C1 segment of cervical spinal cord (tissue), 14 donors: ENCODE measurements around the gene PFN2.

ENCODE experiments used
- DNase-seq, 14 donors: peaks; one replicate each; lab custom pipeline; 2025; lab: John Stamatoyannopoulos, UW

PFN2 gene

DNA sequence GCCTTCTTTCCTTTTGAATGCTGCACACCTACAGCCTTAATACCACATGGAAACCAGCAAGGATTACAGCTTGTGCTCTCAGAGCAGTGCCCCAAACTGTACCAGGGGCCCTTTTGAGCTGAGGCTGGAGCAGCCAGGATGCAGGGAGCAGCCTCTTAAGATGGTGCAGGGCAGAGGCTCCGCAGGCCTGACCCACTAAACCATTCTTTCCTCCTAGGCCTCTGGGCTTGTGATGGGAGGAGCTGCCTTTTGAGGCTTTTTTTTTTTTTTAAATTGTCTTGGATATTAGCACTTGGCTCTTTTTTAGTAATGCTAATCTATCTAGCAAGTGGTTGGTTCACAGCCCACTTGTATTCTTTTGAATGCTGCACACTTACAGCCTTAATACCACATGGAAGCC lies 37.7 kb downstream of the PFN2 start:
- no peak for DNase-seq

DNA sequence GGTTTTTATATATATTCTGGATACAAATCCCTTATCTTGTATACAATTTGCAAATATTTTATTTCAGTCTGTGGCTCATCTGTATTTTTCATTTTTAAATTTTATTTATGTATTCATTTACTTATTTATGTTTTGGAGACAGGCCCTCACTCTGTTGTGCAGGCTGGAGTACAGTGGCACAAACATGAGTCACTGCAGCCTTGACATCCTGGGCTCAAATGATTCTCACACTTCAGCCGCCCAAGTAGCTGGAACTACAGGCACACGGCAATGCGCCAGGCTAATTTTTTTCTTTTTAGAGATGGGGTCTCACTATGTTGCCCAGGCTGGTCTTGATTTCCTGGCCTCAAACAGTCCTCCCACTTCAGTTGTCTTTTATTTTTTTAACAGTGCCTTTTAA lies 50.6 kb downstream of the PFN2 start:
- no peak for DNase-seq

DNA sequence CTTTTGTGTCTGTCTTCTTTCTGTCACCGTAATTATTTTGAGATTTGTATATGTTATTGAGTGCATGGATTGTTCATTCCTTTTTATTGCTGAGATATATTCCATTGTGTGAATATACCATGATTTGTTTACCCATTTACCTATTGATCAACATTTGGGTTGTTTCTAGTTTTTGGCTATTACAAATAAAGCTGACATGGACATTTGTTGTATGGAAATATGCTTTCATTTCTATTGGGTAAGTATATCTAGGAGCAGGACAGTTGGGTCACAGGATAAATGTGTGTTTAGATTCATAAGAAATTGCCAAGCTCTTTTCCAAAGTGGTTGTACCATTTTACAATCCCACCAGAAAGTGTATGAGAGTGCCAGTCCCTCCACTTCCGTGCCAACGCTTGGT lies 51.2 kb downstream of the PFN2 start:
- no peak for DNase-seq

DNA sequence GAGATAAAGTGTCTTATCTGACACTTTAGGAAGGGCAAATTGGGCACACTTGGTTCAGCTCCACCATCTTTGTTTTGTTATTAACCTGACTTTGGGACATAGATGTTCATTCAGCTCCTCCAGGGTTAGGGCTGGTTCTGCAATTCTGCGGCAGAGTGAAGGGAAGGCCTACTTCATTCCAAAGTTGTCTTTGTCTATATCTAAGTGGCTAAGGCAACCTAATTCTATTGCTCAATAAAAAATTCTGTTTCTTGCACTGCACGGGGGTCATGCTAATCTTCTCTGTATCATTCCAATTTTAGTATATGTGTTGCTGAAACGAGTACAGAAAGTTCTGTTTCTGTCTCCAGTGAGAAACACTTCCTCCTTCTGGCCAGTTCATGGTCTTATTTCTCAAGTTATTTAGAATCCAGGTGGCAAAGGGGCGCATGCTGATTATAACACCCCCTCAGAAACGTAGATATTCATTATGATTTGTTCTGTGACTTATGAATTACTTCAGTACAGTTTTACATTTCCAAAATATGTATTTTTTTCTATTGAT lies 53.5 kb downstream of the PFN2 start:
- no peak for DNase-seq
